Peyer's patch (tissue), 4 donors: Measurements from ENCODE around the gene NCK2.

Experiments
- POLR2A ChIP-seq, 2 donors: fragments of 450-650 bp; IDR thresholded peaks; one replicate each; pipeline ENCODE4 v1.5.1; 2017; ENCODE audit warnings: antibody characterized with exemption in 2 of 2, mild to moderate bottlenecking in 2 of 2, moderate library complexity in 2 of 2
- TF ChIP-seq, protein P1 (sequence below), 6 experiments: fragments of 450-650 bp in 4 of 6; fragments of 200-600 bp in 2 of 6; sonication (generic) in 1 of 6; IDR thresholded peaks; one replicate each; pipeline ENCODE4 v1.5.1; 2017 to 2019; ENCODE audit warnings: antibody characterized with exemption in 6 of 6, mild to moderate bottlenecking in 3 of 6, moderate library complexity in 1 of 6

DNA sequence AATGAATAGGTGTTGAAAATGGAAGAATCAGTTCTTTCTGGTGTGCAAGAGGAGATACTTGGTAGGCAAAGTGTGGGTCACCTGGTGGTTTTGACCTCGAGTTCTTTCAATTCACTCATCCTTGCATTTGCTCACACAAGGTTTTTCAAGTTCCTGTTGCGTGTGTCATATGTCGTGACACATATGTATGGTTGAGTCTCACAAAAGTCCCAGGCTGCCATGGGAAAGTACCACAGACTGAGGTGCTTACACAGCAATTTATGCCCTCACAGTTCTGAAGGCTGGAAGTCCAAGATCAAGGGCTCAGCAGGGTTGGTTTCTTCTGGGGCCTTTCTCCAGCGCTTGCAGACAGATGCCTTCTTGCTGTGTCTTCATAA, 64.4 kb downstream of the NCK2 start:
- TF ChIP-seq, protein P1, sequence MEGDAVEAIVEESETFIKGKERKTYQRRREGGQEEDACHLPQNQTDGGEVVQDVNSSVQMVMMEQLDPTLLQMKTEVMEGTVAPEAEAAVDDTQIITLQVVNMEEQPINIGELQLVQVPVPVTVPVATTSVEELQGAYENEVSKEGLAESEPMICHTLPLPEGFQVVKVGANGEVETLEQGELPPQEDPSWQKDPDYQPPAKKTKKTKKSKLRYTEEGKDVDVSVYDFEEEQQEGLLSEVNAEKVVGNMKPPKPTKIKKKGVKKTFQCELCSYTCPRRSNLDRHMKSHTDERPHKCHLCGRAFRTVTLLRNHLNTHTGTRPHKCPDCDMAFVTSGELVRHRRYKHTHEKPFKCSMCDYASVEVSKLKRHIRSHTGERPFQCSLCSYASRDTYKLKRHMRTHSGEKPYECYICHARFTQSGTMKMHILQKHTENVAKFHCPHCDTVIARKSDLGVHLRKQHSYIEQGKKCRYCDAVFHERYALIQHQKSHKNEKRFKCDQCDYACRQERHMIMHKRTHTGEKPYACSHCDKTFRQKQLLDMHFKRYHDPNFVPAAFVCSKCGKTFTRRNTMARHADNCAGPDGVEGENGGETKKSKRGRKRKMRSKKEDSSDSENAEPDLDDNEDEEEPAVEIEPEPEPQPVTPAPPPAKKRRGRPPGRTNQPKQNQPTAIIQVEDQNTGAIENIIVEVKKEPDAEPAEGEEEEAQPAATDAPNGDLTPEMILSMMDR (IDR thresholded peaks at IDR 0.05): no peak
- no peak for TF ChIP-seq POLR2A (IDR thresholded peaks at IDR 0.05)
